ENCODE results near the gene RASGRF2. TPM values are rescaled to one million over a fixed set of nuclear protein-coding genes. Genes with fewer than 3 reads are reported as not detected.
A peak's percentile ranks its signal among the peaks of the same experiment; 100 is the strongest.

The RASGRF2 gene
- total RNA-seq, 1 donor from 2014 or later: 2.6 TPM

GRCh38 chr5:81207009-81207408 is 246.8 kb downstream of the RASGRF2 start:
- peak; percentile 51 for TF ChIP-seq CTCF (conservative IDR thresholded peaks at IDR 0.05; ENCODE audit: low read depth, low read length)
- no peak overlapping the region for H3K4me3 ChIP-seq (ENCODE audit: low read depth, low read length)
- DNase-seq (ENCODE audit: low read depth): no peak

GRCh38 chr5:81208904-81209303 is 248.7 kb downstream of the RASGRF2 start:
- TF ChIP-seq CTCF (conservative IDR thresholded peaks at IDR 0.05; ENCODE audit: low read depth, low read length): no peak
- no peak overlapping the region for H3K4me3 ChIP-seq (ENCODE audit: low read depth, low read length)
- no peak for DNase-seq (ENCODE audit: low read depth)

- DNase-seq (ENCODE audit: low read depth): no peak
- H3K4me3 ChIP-seq (ENCODE audit: low read depth, low read length): no peak overlapping the region
- TF ChIP-seq CTCF (conservative IDR thresholded peaks at IDR 0.05; ENCODE audit: low read depth, low read length): no peak
These were observed 249.2 kb downstream of the RASGRF2 start for GRCh38 chr5:81209386-81209785.

GRCh38 chr5:81209869-81210493 is 249.8 kb downstream of the RASGRF2 start:
- no peak for DNase-seq (ENCODE audit: low read depth)
- TF ChIP-seq CTCF (conservative IDR thresholded peaks at IDR 0.05; ENCODE audit: low read depth, low read length): no peak
- H3K4me3 ChIP-seq (ENCODE audit: low read depth, low read length): no peak overlapping the region

- peak; percentile 33 for TF ChIP-seq CTCF (conservative IDR thresholded peaks at IDR 0.05; ENCODE audit: low read depth, low read length)
- no peak overlapping the region for H3K4me3 ChIP-seq (ENCODE audit: low read depth, low read length)
- peak; percentile 31 for DNase-seq (ENCODE audit: low read depth)
These were observed 252.1 kb downstream of the RASGRF2 start for GRCh38 chr5:81212211-81212751.

- no peak for DNase-seq (ENCODE audit: low read depth)
- TF ChIP-seq CTCF (conservative IDR thresholded peaks at IDR 0.05; ENCODE audit: low read depth, low read length): no peak
- H3K4me3 ChIP-seq (ENCODE audit: low read depth, low read length): no peak overlapping the region
These were observed 252.9 kb downstream of the RASGRF2 start for GRCh38 chr5:81213070-81213469.

GRCh38 chr5:81214848-81215247 is 254.7 kb downstream of the RASGRF2 start:
- DNase-seq (ENCODE audit: low read depth): no peak
- TF ChIP-seq CTCF (conservative IDR thresholded peaks at IDR 0.05; ENCODE audit: low read depth, low read length): no peak
- H3K4me3 ChIP-seq (ENCODE audit: low read depth, low read length): no peak overlapping the region

Measured in epithelial cell of proximal tubule (primary cell).